Mammary microvascular endothelial cell (primary cell): ENCODE measurements around the gene CPNE6. TPM values are rescaled to one million over a fixed set of nuclear protein-coding genes. Genes with fewer than 3 reads are reported as not detected.

ENCODE experiments used
- total RNA-seq: library from RNA; depleted of rRNA; stranded (reverse); fragments of >200 nt; gene quantifications from 2 replicates; pipeline ENCODE4 v1.2.3, GENCODE V29; 2015

CPNE6 gene
- total RNA-seq, result not detected in 2 replicates

GRCh38 chr14:24071144-24071697, at the start of gene CPNE6:
CPNE6 (plus strand) TSS chr14:24071562; CDS start chr14:24072937, 1,375 bp downstream.

GRCh38 chr14:24051789-24052655, 19.3 kb upstream of the CPNE6 start, which contains the start of gene CARMIL3:
CARMIL3 (plus strand) TSS chr14:24052009; CDS start chr14:24052154, 145 bp downstream.

DNA sequence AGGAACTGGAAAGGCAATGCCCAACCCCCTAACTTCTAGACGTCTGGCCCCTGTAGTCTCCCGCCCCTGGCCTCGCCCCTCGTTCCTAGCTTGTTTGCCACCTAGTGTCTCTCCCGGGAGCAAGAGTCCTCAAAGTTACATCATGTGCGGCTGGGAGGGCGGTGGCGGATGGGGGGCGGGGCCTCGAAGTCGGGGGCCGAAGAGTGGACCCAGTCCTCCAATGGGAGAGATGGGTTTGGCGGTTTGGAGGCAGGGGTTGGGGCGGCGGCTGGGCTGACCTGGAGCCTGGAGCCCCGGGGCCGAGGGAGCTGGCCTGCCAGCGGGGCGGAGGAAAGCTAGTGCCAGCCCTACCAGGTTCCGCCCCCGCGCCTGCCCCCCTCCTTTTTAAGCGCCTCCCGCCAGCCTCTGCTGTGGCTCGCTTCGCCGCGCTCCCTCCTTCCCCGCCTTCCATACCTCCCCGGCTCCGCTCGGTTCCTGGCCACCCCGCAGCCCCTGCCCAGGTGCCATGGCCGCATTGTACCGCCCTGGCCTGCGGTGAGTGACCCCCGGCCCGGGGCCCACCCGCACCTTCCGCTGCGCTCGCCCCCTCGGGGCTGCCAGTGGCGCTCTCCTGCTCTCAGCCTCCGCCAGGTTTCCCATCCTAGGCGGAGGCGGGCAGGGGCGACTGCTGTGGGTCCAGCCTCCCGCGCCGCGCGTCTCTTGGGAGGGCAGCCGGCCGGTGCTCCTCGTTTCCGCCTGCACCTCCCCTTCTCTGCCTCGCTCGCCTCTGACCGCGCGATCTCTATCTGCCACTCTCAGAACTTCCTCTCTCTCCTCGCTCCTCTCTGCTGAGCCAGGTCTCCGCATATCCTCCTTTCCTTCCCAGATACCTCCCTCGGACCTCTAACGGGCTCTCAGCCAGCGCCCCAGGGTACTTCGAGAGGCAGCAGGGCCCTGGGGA, 22.8 kb downstream of the CPNE6 start, which contains the start of gene PCK2:
Gene PCK2 (plus strand): TSS at position 411 of the 940 bp plus-strand sequence. CDS start 95 bp downstream, at position 506.

GRCh38 chr14:24114532-24115421, 43.4 kb downstream of the CPNE6 start, which contains the start of the genes DCAF11 and NRL:
DCAF11 (plus strand) TSS chr14:24114777; CDS start chr14:24115595, 818 bp downstream.
NRL (minus strand) TSS chr14:24114949; CDS start chr14:24082848, 32,101 bp downstream.

Other genes with a start within 250 kb of the CPNE6 start
- gene DHRS4, start 117.8 kb upstream of the CPNE6 start, total RNA-seq, result 54.6 and 64.4 TPM in 2 replicates
- 16.9 and 24.7 TPM in 2 replicates for gene DHRS4L2, start 82.6 kb upstream of the CPNE6 start, total RNA-seq
- gene CARMIL3, start 19.6 kb upstream of the CPNE6 start, total RNA-seq, result 0.05 TPM in 1 of 2 replicates, not detected in the other
- gene PCK2, start 22.7 kb downstream of the CPNE6 start, total RNA-seq, result 7.9 and 24.3 TPM in 2 replicates
- gene DCAF11, start 43.2 kb downstream of the CPNE6 start, total RNA-seq, result 43.6 and 46.1 TPM in 2 replicates
- 0.74 and 1.3 TPM in 2 replicates for gene NRL, start 43.4 kb downstream of the CPNE6 start, total RNA-seq
- gene FITM1, start 59.1 kb downstream of the CPNE6 start, total RNA-seq, result 0.10 TPM in 1 of 2 replicates, not detected in the other
- gene PSME1, start 64.6 kb downstream of the CPNE6 start, total RNA-seq, result 311 and 318 TPM in 2 replicates
- gene EMC9, start 70.0 kb downstream of the CPNE6 start, total RNA-seq, result 15.7 and 22.2 TPM in 2 replicates
- gene PSME2, start 75.0 kb downstream of the CPNE6 start, total RNA-seq, result 179 and 201 TPM in 2 replicates
- 41.4 and 59.8 TPM in 2 replicates for gene RNF31, start 75.9 kb downstream of the CPNE6 start, total RNA-seq
- 55.8 and 57.5 TPM in 2 replicates for gene IRF9, start 89.7 kb downstream of the CPNE6 start, total RNA-seq
- gene REC8, start 100.5 kb downstream of the CPNE6 start, total RNA-seq, result 14.8 and 16.6 TPM in 2 replicates
- gene IPO4, start 117.3 kb downstream of the CPNE6 start, total RNA-seq, result 61.1 and 67.6 TPM in 2 replicates
- 52.3 and 57.7 TPM in 2 replicates for gene TM9SF1, start 123.9 kb downstream of the CPNE6 start, total RNA-seq
- not detected in 2 replicates for gene TSSK4, start 134.1 kb downstream of the CPNE6 start, total RNA-seq
- 44.2 and 49.3 TPM in 2 replicates for gene CHMP4A, start 141.9 kb downstream of the CPNE6 start, total RNA-seq
- gene MDP1, start 144.5 kb downstream of the CPNE6 start, total RNA-seq, result 15.8 and 15.9 TPM in 2 replicates
- gene NEDD8, start 160.8 kb downstream of the CPNE6 start, total RNA-seq, result 259 and 294 TPM in 2 replicates
- gene GMPR2, start 161.4 kb downstream of the CPNE6 start, total RNA-seq, result 66.4 and 67.7 TPM in 2 replicates
- 72.0 and 90.4 TPM in 2 replicates for gene TINF2, start 171.1 kb downstream of the CPNE6 start, total RNA-seq
- 0.27 and 2.1 TPM in 2 replicates for gene TGM1, start 191.6 kb downstream of the CPNE6 start, total RNA-seq
- gene RABGGTA, start 200.0 kb downstream of the CPNE6 start, total RNA-seq, result 33.1 and 48.0 TPM in 2 replicates
- 25.0 and 29.0 TPM in 2 replicates for gene DHRS1, start 228.2 kb downstream of the CPNE6 start, total RNA-seq
- gene NOP9, start 228.3 kb downstream of the CPNE6 start, total RNA-seq, result 25.0 and 27.2 TPM in 2 replicates
- gene CIDEB, start 236.4 kb downstream of the CPNE6 start, total RNA-seq, result 14.5 and 19.0 TPM in 2 replicates
- gene LTB4R2, start 238.6 kb downstream of the CPNE6 start, total RNA-seq, result 3.9 and 5.0 TPM in 2 replicates
- 12.9 and 16.3 TPM in 2 replicates for gene LTB4R, start 239.9 kb downstream of the CPNE6 start, total RNA-seq